HG03103 (cell line): ENCODE measurements around the gene IDH2.
"Not testable (repeated sequence)": the region's sequence is repeated elsewhere in the genome, so short reads cannot be mapped to it uniquely, and the experiment has no call there.

Source experiments
- ATAC-seq: cut with Tn5 transposase; IDR thresholded peaks from one replicate; pipeline ENCODE4 v1.9.1; 2021; ENCODE audit warnings: low read depth; ENCODE audit not compliant: unreplicated experiment

The IDH2 gene

GRCh38 chr15:90086868-90087268 is 15.4 kb downstream of the IDH2 start:
- no peak for ATAC-seq

- no peak for ATAC-seq
Observed at GRCh38 chr15:90085565-90085964, 16.7 kb downstream of the IDH2 start.

GRCh38 chr15:90084876-90085423 is 17.3 kb downstream of the IDH2 start:
- ATAC-seq = no peak

GRCh38 chr15:90083954-90084607 is 18.2 kb downstream of the IDH2 start:
- no peak for ATAC-seq

- ATAC-seq = no peak
Observed at GRCh38 chr15:90083419-90083818, 18.8 kb downstream of the IDH2 start.

GRCh38 chr15:90082140-90082715 is 20.0 kb downstream of the IDH2 start:
- no peak for ATAC-seq

- no peak for ATAC-seq
Observed at GRCh38 chr15:90080818-90081393, 21.4 kb downstream of the IDH2 start.

- ATAC-seq = no peak
Observed at GRCh38 chr15:90080458-90080755, 21.9 kb downstream of the IDH2 start.

GRCh38 chr15:90079619-90080457 is 22.4 kb downstream of the IDH2 start:
- no peak for ATAC-seq

GRCh38 chr15:90078965-90079364 is 23.3 kb downstream of the IDH2 start:
- ATAC-seq = no peak

- ATAC-seq = no peak
Observed at GRCh38 chr15:90076716-90077115, 25.6 kb downstream of the IDH2 start.

- no peak for ATAC-seq
Observed at GRCh38 chr15:90075420-90076289, 26.6 kb downstream of the IDH2 start.

- ATAC-seq = no peak
Observed at GRCh38 chr15:90074916-90075315, 27.4 kb downstream of the IDH2 start.

- no peak for ATAC-seq
Observed at GRCh38 chr15:90074023-90074422, 28.2 kb downstream of the IDH2 start.

GRCh38 chr15:90072978-90073640 is 29.2 kb downstream of the IDH2 start:
- no peak for ATAC-seq

- ATAC-seq = no peak
Observed at GRCh38 chr15:90071220-90071807, 31.0 kb downstream of the IDH2 start.

GRCh38 chr15:90070623-90071022 is 31.6 kb downstream of the IDH2 start:
- ATAC-seq = not testable (repeated sequence)

GRCh38 chr15:90067953-90068606 is 34.2 kb downstream of the IDH2 start:
- no peak for ATAC-seq
